Uterus (tissue), 2 donors: ENCODE data around the gene SSBP4.
"Not testable (repeated sequence)": the region's sequence is repeated elsewhere in the genome, so short reads cannot be mapped to it uniquely, and the experiment has no call there.

Experiments
- CTCF ChIP-seq, 4 experiments: fragments of 200-600 bp in 2 of 4; fragments of 450-650 bp in 2 of 4; sonication (generic) in 2 of 4; IDR thresholded peaks; one replicate each; pipeline ENCODE4 v1.5.1; 2016 to 2019; ENCODE audit warnings: antibody characterized with exemption in 4 of 4, mild to moderate bottlenecking in 2 of 4, moderate library complexity in 1 of 4
- POLR2A ChIP-seq, 2 donors: fragments of 450-650 bp; IDR thresholded peaks; one replicate each; pipeline ENCODE4 v1.6.1; 2016; ENCODE audit warnings: antibody characterized with exemption in 2 of 2, mild to moderate bottlenecking in 1 of 2, moderate library complexity in 1 of 2

GRCh38 chr19:18405754-18406153, 13.4 kb upstream of the SSBP4 start:
- TF ChIP-seq CTCF, POLR2A (IDR thresholded peaks at IDR 0.05): not testable (repeated sequence)
